ENCODE results near the gene EPHB1. TPM values are rescaled to one million over a fixed set of nuclear protein-coding genes. Genes with fewer than 3 reads are reported as not detected.

Gene EPHB1
- total and polyA plus RNA-seq, 2 of the 13 experiments (the other 11 are each of a cell fraction or from before 2014, with no cell fraction given): 0.07 to 0.21 TPM

- H4K20me1 ChIP-seq (ENCODE audit: insufficient read depth, low read length): no peaks in the 10 kb centered on the region
- H3K4me2 ChIP-seq (ENCODE audit: low read depth, low read length): no peak overlapping the region
- H2AFZ ChIP-seq (ENCODE audit: low read length): no peak overlapping the region
- ChIA-PET CTCF (ENCODE audit: low intra/inter-chr PET ratio, low total read pairs) (no interaction called here), POLR2A (no interaction called here)
- no peaks in the 10 kb centered on the region for H3K36me3 ChIP-seq (replicated peaks in 1 of 2; ENCODE audit: control insufficient read depth in 1 of 2, insufficient read depth in 2 of 2, low read length in 2 of 2)
- FAIRE-seq (no peak), ATAC-seq (no peak), DNase-seq (ENCODE audit: low spot score) (no peak)
- H3K27ac ChIP-seq (ENCODE audit: extremely low read length, insufficient read depth, low read length): no peak overlapping the region
- no TSS peak for BruUV-seq (replicated peaks)
- 0% methylated on average over 3 of the region's 3 CpGs for WGBS (ENCODE audit: low lambda C conversion rate)
- in situ Hi-C loops (cut with HindIII; ENCODE audit: extremely low pct_ligation_motif_present, low pct_unique_long_range_greater_than_20kb): no loop called here
- intact Hi-C loops (cut with micrococcal nuclease; ENCODE audit: unreplicated experiment): no loop called here
- H3K4me3 ChIP-seq (replicated peaks in 1 of 3; ENCODE audit: insufficient read depth in 1 of 3, low read depth in 2 of 3, low read length in 3 of 3): no peak overlapping the region
- no peaks in the 10 kb centered on the region for H3K4me1 ChIP-seq (ENCODE audit: insufficient read depth, low read length)
- H3K27me3 ChIP-seq (ENCODE audit: control insufficient read depth in 1 of 2, insufficient read depth in 2 of 2, low read length in 2 of 2): peaks cover 0 to 4% of the 10 kb centered on the region in 2 experiments; a peak in 2 of 5 replicates
- H3K9me3 ChIP-seq (ENCODE audit: low read length): no peaks in the 10 kb centered on the region
- TF ChIP-seq NR2F6 (IDR thresholded peaks at IDR 0.05) (no peak), NR2F6 (CRISPR knock-in tag; IDR thresholded peaks at IDR 0.05) (no peak), TEAD2 (CRISPR knock-in tag; IDR thresholded peaks at IDR 0.05) (no peak), ZBTB25 (CRISPR knock-in tag; IDR thresholded peaks at IDR 0.05) (no peak), KDM3A (CRISPR knock-in tag; IDR thresholded peaks at IDR 0.05; ENCODE audit: low read depth) (no peak), ZNF670 (CRISPR knock-in tag; IDR thresholded peaks at IDR 0.05; ENCODE audit: borderline replicate concordance) (no peak), STAT6 (CRISPR knock-in tag; IDR thresholded peaks at IDR 0.05; ENCODE audit: borderline replicate concordance) (no peak), TRIM24 (CRISPR knock-in tag; IDR thresholded peaks at IDR 0.05) (no peak), SP1 (IDR thresholded peaks at IDR 0.05) (no peak), SP1 (CRISPR knock-in tag; IDR thresholded peaks at IDR 0.05) (no peak), ZNF816 (CRISPR knock-in tag; IDR thresholded peaks at IDR 0.05; ENCODE audit: borderline replicate concordance) (no peak), FOXO4 (CRISPR knock-in tag; conservative IDR thresholded peaks at IDR 0.05) (no peak), NFKBIZ (CRISPR knock-in tag; IDR thresholded peaks at IDR 0.05) (no peak)
- TF ChIP-seq, protein P1, sequence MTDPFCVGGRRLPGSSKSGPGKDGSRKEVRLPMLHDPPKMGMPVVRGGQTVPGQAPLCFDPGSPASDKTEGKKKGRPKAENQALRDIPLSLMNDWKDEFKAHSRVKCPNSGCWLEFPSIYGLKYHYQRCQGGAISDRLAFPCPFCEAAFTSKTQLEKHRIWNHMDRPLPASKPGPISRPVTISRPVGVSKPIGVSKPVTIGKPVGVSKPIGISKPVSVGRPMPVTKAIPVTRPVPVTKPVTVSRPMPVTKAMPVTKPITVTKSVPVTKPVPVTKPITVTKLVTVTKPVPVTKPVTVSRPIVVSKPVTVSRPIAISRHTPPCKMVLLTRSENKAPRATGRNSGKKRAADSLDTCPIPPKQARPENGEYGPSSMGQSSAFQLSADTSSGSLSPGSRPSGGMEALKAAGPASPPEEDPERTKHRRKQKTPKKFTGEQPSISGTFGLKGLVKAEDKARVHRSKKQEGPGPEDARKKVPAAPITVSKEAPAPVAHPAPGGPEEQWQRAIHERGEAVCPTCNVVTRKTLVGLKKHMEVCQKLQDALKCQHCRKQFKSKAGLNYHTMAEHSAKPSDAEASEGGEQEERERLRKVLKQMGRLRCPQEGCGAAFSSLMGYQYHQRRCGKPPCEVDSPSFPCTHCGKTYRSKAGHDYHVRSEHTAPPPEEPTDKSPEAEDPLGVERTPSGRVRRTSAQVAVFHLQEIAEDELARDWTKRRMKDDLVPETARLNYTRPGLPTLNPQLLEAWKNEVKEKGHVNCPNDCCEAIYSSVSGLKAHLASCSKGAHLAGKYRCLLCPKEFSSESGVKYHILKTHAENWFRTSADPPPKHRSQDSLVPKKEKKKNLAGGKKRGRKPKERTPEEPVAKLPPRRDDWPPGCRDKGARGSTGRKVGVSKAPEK (CRISPR knock-in tag; IDR thresholded peaks at IDR 0.05; ENCODE audit: borderline replicate concordance): no peak
- TF ChIP-seq, protein P2, sequence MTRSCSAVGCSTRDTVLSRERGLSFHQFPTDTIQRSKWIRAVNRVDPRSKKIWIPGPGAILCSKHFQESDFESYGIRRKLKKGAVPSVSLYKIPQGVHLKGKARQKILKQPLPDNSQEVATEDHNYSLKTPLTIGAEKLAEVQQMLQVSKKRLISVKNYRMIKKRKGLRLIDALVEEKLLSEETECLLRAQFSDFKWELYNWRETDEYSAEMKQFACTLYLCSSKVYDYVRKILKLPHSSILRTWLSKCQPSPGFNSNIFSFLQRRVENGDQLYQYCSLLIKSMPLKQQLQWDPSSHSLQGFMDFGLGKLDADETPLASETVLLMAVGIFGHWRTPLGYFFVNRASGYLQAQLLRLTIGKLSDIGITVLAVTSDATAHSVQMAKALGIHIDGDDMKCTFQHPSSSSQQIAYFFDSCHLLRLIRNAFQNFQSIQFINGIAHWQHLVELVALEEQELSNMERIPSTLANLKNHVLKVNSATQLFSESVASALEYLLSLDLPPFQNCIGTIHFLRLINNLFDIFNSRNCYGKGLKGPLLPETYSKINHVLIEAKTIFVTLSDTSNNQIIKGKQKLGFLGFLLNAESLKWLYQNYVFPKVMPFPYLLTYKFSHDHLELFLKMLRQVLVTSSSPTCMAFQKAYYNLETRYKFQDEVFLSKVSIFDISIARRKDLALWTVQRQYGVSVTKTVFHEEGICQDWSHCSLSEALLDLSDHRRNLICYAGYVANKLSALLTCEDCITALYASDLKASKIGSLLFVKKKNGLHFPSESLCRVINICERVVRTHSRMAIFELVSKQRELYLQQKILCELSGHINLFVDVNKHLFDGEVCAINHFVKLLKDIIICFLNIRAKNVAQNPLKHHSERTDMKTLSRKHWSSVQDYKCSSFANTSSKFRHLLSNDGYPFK (CRISPR knock-in tag; IDR thresholded peaks at IDR 0.05; ENCODE audit: borderline replicate concordance): no peak
- no peak overlapping the region for H3K9ac ChIP-seq (ENCODE audit: insufficient read depth, low read depth, low read length)
- H3K79me2 ChIP-seq (ENCODE audit: insufficient read depth, low read length): no peaks in the 10 kb centered on the region
Observed at GRCh38 chr3:134965865-134966481, 170.9 kb downstream of the EPHB1 start.
